WTC11 (cell line): ENCODE measurements around the gene DDX51. TPM values are rescaled to one million over a fixed set of nuclear protein-coding genes. Genes with fewer than 3 reads are reported as not detected.
A peak's percentile ranks its signal among the peaks of the same experiment; 100 is the strongest.

Experiments used
- ATAC-seq: fragments of 200-7000 bp; cut with Tn5 transposase; 2 replicates; pipeline ENCODE4 v1.10.0; 2021; ENCODE audit warnings: mild to moderate bottlenecking, moderate library complexity
- CTCF ChIA-PET: fragments of 300-600 bp; sonication (Branson Sonifier 250); formaldehyde crosslinking; loops from one replicate; lab custom pipeline; 2021; ENCODE audit warnings: antibody characterized with exemption; lab: Charles Lee
- POLR2A ChIA-PET: fragments of 350-600 bp; sonication (Branson Sonifier 250); formaldehyde crosslinking; loops from one replicate; lab custom pipeline; 2021; ENCODE audit warnings: antibody characterized with exemption; lab: Charles Lee
- DNase-seq: peaks from one replicate; pipeline ENCODE4 v3.0.0; 2021; ENCODE audit warnings: low spot score
- H3K27ac Mint-ChIP-seq: 2 replicates; pipeline ENCODE4 v1.8.0; 2021; ENCODE audit warnings: mixed read lengths
- H3K27me3 Mint-ChIP-seq: 2 replicates; pipeline ENCODE4 v1.8.0; 2021; ENCODE audit warnings: low read depth, mild to moderate bottlenecking, moderate library complexity, mixed read lengths
- H3K36me3 Mint-ChIP-seq: 2 replicates; pipeline ENCODE4 v1.8.0; 2021; ENCODE audit warnings: mixed read lengths
- H3K4me1 Mint-ChIP-seq: 2 replicates; pipeline ENCODE4 v1.8.0; 2022; ENCODE audit warnings: mixed read lengths
- H3K4me3 Mint-ChIP-seq: 2 replicates; pipeline ENCODE4 v1.8.0; 2021; ENCODE audit warnings: mild to moderate bottlenecking, moderate library complexity, mixed read lengths
- H3K9me3 Mint-ChIP-seq: 2 replicates; pipeline ENCODE4 v1.8.0; 2021; ENCODE audit warnings: mixed read lengths
- CTCF ChIP-seq: fragments of 200-600 bp; IDR thresholded peaks from 2 replicates; pipeline ENCODE4 v1.8.0; 2022; ENCODE audit warnings: antibody characterized with exemption
- E2F5 ChIP-seq: sonication (generic); formaldehyde crosslinking; IDR thresholded peaks from 2 replicates; pipeline ENCODE4 v1.8.1; 2022; ENCODE audit warnings: mild to moderate bottlenecking, moderate library complexity, missing genetic modification reagents
- EMX1 ChIP-seq: fragments of 250-450 bp; sonication (Bioruptor Pico); IDR thresholded peaks from 2 replicates; pipeline ENCODE4 v1.8.0; 2021; ENCODE audit warnings: mild to moderate bottlenecking
- NFE2L1 ChIP-seq: sonication (generic); formaldehyde crosslinking; IDR thresholded peaks from 2 replicates; pipeline ENCODE4 v1.8.1; 2023; ENCODE audit warnings: missing genetic modification reagents
- SMAD3 ChIP-seq: sonication (generic); formaldehyde crosslinking; IDR thresholded peaks from 2 replicates; pipeline ENCODE4 v1.8.0; 2022; ENCODE audit warnings: missing genetic modification reagents, mild to moderate bottlenecking, borderline replicate concordance
- TEAD4 ChIP-seq: sonication (generic); formaldehyde crosslinking; IDR thresholded peaks from 2 replicates; pipeline ENCODE4 v1.8.0; 2022; ENCODE audit warnings: mild to moderate bottlenecking, missing genetic modification reagents
- TP53 ChIP-seq: sonication (generic); formaldehyde crosslinking; IDR thresholded peaks from 2 replicates; pipeline ENCODE4 v1.8.1; 2023; ENCODE audit warnings: mild to moderate bottlenecking, missing genetic modification reagents
- ZNF138 ChIP-seq: sonication (generic); formaldehyde crosslinking; conservative IDR thresholded peaks from 2 replicates; pipeline ENCODE4 v1.8.1; 2022; ENCODE audit warnings: mild to moderate bottlenecking, moderate library complexity, missing genetic modification reagents
- ZNF263 ChIP-seq: sonication (generic); formaldehyde crosslinking; IDR thresholded peaks from 2 replicates; pipeline ENCODE4 v1.8.1; 2022; ENCODE audit warnings: low read depth, mild to moderate bottlenecking, moderate library complexity, missing genetic modification reagents
- ZNF423 ChIP-seq: fragments of 250-450 bp; sonication (Bioruptor Pico); IDR thresholded peaks from 2 replicates; pipeline ENCODE4 v2.1.2; 2022; ENCODE audit warnings: mild to moderate bottlenecking, moderate library complexity
- total RNA-seq: library from RNA; stranded (reverse); gene quantifications from 3 replicates; pipeline ENCODE4 v1.2.3, GENCODE V29; 2021
- TF ChIP-seq, protein P1 (sequence below): sonication (generic); formaldehyde crosslinking; IDR thresholded peaks from 2 replicates; pipeline ENCODE4 v1.8.1; 2022; ENCODE audit warnings: missing genetic modification reagents, borderline replicate concordance
- TF ChIP-seq, protein P2 (sequence below): sonication (generic); formaldehyde crosslinking; IDR thresholded peaks from 2 replicates; pipeline ENCODE4 v1.8.1; 2023; ENCODE audit warnings: mild to moderate bottlenecking, missing genetic modification reagents
- TF ChIP-seq, protein P3 (sequence below): fragments of 250-450 bp; sonication (Bioruptor Pico); IDR thresholded peaks from 2 replicates; pipeline ENCODE4 v1.9.0; 2021; ENCODE audit warnings: mild to moderate bottlenecking, borderline replicate concordance
- TF ChIP-seq, protein P4 (sequence below): fragments of 250-450 bp; sonication (Bioruptor Pico); IDR thresholded peaks from 2 replicates; pipeline ENCODE4 v2.1.2; 2022; ENCODE audit warnings: mild to moderate bottlenecking, moderate library complexity

DDX51 gene
- total RNA-seq, 1 experiment from 2014 or later: 32.7 TPM

GRCh38 chr12:132179431-132180362 is 35.6 kb upstream of the DDX51 start (continued):
- TF ChIP-seq TEAD4: no peak
- TF ChIP-seq ZNF423 (CRISPR knock-in tag): no peak

DNA sequence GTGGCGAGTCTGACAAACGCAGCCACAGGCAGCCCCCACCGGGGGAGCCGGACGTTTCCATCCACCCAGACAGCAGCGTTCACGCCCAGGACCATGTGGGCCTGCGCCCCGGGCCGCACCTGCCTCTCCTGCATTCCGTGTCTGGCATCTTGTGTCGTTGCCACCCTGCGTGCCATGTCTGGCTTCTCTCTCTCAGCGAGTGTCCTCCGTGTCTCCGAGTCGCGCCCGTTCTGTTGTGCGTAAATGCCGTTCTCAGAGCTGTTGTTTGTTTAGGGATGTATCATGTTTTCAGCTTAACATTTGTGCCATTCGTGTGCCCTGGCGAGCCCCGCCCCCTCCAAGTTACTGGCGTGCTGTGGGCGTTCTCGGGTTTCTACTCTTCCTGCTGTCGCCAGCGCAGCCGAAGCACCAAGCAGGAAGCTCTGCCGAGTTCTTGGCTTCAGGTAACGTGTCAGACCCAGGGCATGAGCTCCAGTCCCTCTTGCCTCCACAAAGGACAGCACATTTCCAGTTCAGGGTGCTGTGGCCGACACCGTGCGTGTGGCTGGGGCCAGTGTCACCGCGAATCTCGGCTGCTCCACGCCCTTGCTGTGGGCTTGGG is 34.8 kb upstream of the DDX51 start:
- POLR2A ChIA-PET: interaction anchor here (1.3 kb wide), 1 partner anchor 25 kb away, joined by 3 read pairs; no protein-coding TSS in a partner anchor
- Mint-ChIP-seq H3K27ac (no peak overlapping the region), H3K4me1 (peaks cover 8% of the 10 kb centered on the region), H3K36me3 (no peaks in the 10 kb centered on the region), H3K9me3 (peaks cover 16% of the 10 kb centered on the region), H3K4me3 (no peak overlapping the region), H3K27me3 (peaks cover 61% of the 10 kb centered on the region)
- TF ChIP-seq CTCF: 0 out of 2 replicates have a peak, but pooled peaks have one; percentile 26
- no peak for TF ChIP-seq E2F5
- DNase-seq (peak; percentile 58), ATAC-seq (peak; percentile 65)
- CTCF ChIA-PET: interaction anchor here (0.7 to 2.8 kb wide), 9 partner anchors 8 to 235 kb away, joined by 3 to 11 read pairs (median 5); no protein-coding TSS in a partner anchor

DNA sequence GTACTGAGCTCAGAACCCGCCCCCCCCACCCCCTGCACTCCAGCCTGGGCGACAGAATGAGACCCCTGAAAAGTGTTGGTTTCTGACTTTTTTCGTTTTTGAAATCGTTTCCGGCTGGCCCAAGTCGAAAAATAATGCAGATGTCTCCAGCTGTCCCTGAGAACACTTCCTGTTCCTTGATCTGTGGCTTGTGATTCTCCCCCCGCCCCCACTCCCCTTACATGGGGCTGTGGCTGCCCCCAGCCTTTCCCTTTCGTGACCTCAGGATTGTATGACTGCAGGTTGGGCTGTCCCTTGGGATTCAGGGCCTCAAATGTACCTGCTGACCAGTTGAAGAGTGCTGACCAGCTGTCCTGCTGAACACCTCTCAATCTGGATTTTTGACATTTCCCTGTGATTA is 34.2 kb upstream of the DDX51 start:
- Mint-ChIP-seq H3K4me1 (peaks cover 8% of the 10 kb centered on the region), H3K27ac (no peak overlapping the region), H3K9me3 (peaks cover 16% of the 10 kb centered on the region), H3K36me3 (no peaks in the 10 kb centered on the region), H3K27me3 (peaks cover 56% of the 10 kb centered on the region), H3K4me3 (no peak overlapping the region)
- DNase-seq (no peak), ATAC-seq (no peak)
- CTCF ChIA-PET: interaction anchor here (0.7 to 2.8 kb wide), 7 partner anchors 11 to 236 kb away, joined by 3 to 8 read pairs (median 5); no protein-coding TSS in a partner anchor
- POLR2A ChIA-PET: interaction anchor here (1.3 kb wide), 1 partner anchor 24 kb away, joined by 3 read pairs; no protein-coding TSS in a partner anchor
- TF ChIP-seq SMAD3 (no peak), ZNF263 (CRISPR knock-in tag) (no peak), ZNF138 (CRISPR knock-in tag) (no peak), TP53 (no peak), NFE2L1 (CRISPR knock-in tag) (no peak), EMX1 (CRISPR knock-in tag) (no peak)
- TF ChIP-seq, protein P1, sequence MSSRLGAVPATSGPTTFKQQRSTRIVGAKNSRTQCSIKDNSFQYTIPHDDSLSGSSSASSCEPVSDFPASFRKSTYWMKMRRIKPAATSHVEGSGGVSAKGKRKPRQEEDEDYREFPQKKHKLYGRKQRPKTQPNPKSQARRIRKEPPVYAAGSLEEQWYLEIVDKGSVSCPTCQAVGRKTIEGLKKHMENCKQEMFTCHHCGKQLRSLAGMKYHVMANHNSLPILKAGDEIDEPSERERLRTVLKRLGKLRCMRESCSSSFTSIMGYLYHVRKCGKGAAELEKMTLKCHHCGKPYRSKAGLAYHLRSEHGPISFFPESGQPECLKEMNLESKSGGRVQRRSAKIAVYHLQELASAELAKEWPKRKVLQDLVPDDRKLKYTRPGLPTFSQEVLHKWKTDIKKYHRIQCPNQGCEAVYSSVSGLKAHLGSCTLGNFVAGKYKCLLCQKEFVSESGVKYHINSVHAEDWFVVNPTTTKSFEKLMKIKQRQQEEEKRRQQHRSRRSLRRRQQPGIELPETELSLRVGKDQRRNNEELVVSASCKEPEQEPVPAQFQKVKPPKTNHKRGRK: no peak
- TF ChIP-seq, protein P2, sequence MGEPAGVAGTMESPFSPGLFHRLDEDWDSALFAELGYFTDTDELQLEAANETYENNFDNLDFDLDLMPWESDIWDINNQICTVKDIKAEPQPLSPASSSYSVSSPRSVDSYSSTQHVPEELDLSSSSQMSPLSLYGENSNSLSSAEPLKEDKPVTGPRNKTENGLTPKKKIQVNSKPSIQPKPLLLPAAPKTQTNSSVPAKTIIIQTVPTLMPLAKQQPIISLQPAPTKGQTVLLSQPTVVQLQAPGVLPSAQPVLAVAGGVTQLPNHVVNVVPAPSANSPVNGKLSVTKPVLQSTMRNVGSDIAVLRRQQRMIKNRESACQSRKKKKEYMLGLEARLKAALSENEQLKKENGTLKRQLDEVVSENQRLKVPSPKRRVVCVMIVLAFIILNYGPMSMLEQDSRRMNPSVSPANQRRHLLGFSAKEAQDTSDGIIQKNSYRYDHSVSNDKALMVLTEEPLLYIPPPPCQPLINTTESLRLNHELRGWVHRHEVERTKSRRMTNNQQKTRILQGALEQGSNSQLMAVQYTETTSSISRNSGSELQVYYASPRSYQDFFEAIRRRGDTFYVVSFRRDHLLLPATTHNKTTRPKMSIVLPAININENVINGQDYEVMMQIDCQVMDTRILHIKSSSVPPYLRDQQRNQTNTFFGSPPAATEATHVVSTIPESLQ (CRISPR knock-in tag): no peak
- TF ChIP-seq, protein P3, sequence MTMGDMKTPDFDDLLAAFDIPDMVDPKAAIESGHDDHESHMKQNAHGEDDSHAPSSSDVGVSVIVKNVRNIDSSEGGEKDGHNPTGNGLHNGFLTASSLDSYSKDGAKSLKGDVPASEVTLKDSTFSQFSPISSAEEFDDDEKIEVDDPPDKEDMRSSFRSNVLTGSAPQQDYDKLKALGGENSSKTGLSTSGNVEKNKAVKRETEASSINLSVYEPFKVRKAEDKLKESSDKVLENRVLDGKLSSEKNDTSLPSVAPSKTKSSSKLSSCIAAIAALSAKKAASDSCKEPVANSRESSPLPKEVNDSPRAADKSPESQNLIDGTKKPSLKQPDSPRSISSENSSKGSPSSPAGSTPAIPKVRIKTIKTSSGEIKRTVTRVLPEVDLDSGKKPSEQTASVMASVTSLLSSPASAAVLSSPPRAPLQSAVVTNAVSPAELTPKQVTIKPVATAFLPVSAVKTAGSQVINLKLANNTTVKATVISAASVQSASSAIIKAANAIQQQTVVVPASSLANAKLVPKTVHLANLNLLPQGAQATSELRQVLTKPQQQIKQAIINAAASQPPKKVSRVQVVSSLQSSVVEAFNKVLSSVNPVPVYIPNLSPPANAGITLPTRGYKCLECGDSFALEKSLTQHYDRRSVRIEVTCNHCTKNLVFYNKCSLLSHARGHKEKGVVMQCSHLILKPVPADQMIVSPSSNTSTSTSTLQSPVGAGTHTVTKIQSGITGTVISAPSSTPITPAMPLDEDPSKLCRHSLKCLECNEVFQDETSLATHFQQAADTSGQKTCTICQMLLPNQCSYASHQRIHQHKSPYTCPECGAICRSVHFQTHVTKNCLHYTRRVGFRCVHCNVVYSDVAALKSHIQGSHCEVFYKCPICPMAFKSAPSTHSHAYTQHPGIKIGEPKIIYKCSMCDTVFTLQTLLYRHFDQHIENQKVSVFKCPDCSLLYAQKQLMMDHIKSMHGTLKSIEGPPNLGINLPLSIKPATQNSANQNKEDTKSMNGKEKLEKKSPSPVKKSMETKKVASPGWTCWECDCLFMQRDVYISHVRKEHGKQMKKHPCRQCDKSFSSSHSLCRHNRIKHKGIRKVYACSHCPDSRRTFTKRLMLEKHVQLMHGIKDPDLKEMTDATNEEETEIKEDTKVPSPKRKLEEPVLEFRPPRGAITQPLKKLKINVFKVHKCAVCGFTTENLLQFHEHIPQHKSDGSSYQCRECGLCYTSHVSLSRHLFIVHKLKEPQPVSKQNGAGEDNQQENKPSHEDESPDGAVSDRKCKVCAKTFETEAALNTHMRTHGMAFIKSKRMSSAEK (CRISPR knock-in tag): no peak
- TF ChIP-seq, protein P4, sequence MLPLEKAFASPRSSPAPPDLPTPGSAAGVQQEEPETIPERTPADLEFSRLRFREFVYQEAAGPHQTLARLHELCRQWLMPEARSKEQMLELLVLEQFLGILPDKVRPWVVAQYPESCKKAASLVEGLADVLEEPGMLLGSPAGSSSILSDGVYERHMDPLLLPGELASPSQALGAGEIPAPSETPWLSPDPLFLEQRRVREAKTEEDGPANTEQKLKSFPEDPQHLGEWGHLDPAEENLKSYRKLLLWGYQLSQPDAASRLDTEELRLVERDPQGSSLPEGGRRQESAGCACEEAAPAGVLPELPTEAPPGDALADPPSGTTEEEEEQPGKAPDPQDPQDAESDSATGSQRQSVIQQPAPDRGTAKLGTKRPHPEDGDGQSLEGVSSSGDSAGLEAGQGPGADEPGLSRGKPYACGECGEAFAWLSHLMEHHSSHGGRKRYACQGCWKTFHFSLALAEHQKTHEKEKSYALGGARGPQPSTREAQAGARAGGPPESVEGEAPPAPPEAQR (CRISPR knock-in tag): no peak
